HG03097 (cell line): ENCODE measurements around the gene LGR5.
"Not testable (repeated sequence)": the region's sequence is repeated elsewhere in the genome, so short reads cannot be mapped to it uniquely, and the experiment has no call there.

Experiments used
- ATAC-seq: cut with Tn5 transposase; IDR thresholded peaks from one replicate; pipeline ENCODE4 v1.9.1; 2021; ENCODE audit not compliant: unreplicated experiment, low FRiP score

LGR5 gene

GRCh38 chr12:71546322-71546861, 106.8 kb downstream of the LGR5 start:
- ATAC-seq: no peak

GRCh38 chr12:71548893-71549292, 109.3 kb downstream of the LGR5 start:
- ATAC-seq: no peak

- ATAC-seq: no peak
Observed at GRCh38 chr12:71551529-71551928, 111.9 kb downstream of the LGR5 start.

GRCh38 chr12:71552728-71553501, 113.3 kb downstream of the LGR5 start:
- no peak for ATAC-seq

- no peak for ATAC-seq
Observed at GRCh38 chr12:71555191-71555590, 115.6 kb downstream of the LGR5 start.

GRCh38 chr12:71555789-71556188, 116.2 kb downstream of the LGR5 start:
- ATAC-seq: not testable (repeated sequence)

GRCh38 chr12:71556448-71556847, 116.8 kb downstream of the LGR5 start:
- no peak for ATAC-seq

- no peak for ATAC-seq
Observed at GRCh38 chr12:71556875-71557274, 117.3 kb downstream of the LGR5 start.

- ATAC-seq: no peak
Observed at GRCh38 chr12:71558445-71558844, 118.8 kb downstream of the LGR5 start.

GRCh38 chr12:71562676-71563595, 123.3 kb downstream of the LGR5 start:
- ATAC-seq: no peak

- no peak for ATAC-seq
Observed at GRCh38 chr12:71565535-71565934, 125.9 kb downstream of the LGR5 start.

GRCh38 chr12:71566655-71567054, 127.1 kb downstream of the LGR5 start:
- ATAC-seq: no peak

- ATAC-seq: no peak
Observed at GRCh38 chr12:71567537-71567936, 127.9 kb downstream of the LGR5 start.

GRCh38 chr12:71569885-71570284, 130.3 kb downstream of the LGR5 start:
- not testable (repeated sequence) for ATAC-seq

GRCh38 chr12:71576496-71576895, 136.9 kb downstream of the LGR5 start:
- no peak for ATAC-seq

- no peak for ATAC-seq
Observed at GRCh38 chr12:71578694-71579258, 139.2 kb downstream of the LGR5 start.

GRCh38 chr12:71581206-71581605, 141.6 kb downstream of the LGR5 start:
- ATAC-seq: no peak

- ATAC-seq: no peak
Observed at GRCh38 chr12:71582925-71583324, 143.3 kb downstream of the LGR5 start.

GRCh38 chr12:71584356-71584755, 144.8 kb downstream of the LGR5 start:
- no peak for ATAC-seq

- ATAC-seq: no peak
Observed at GRCh38 chr12:71585218-71585617, 145.6 kb downstream of the LGR5 start.

- ATAC-seq: no peak
Observed at GRCh38 chr12:71587012-71587411, 147.4 kb downstream of the LGR5 start.
